Gastroesophageal sphincter (tissue), 3 donors: Measurements from ENCODE around the gene LMBRD1.

ENCODE experiments used
- CTCF ChIP-seq, 4 experiments: fragments of 200-600 bp in 2 of 4; fragments of 450-650 bp in 2 of 4; sonication (generic) in 1 of 4; IDR thresholded peaks; one replicate each; pipeline ENCODE4 v1.5.1; 2017 to 2019; ENCODE audit warnings: antibody characterized with exemption in 4 of 4, mild to moderate bottlenecking in 2 of 4, moderate library complexity in 2 of 4
- POLR2A ChIP-seq, 2 donors: fragments of 450-650 bp; IDR thresholded peaks; one replicate each; pipeline ENCODE4 v1.6.1; 2017; ENCODE audit warnings: antibody characterized with exemption in 2 of 2, mild to moderate bottlenecking in 2 of 2, moderate library complexity in 1 of 2

GRCh38 chr6:69663215-69663614, 133.6 kb downstream of the LMBRD1 start:
- TF ChIP-seq CTCF (IDR thresholded peaks at IDR 0.05) (no peak), POLR2A (IDR thresholded peaks at IDR 0.05) (no peak)
